Nephron progenitor cell (in vitro differentiated cells): Measurements from ENCODE around the gene SDK1.

Experiments
- DNase-seq: peaks from one replicate; pipeline ENCODE4 v3.0.0; 2021
- H3K27ac Mint-ChIP-seq: 2 replicates; pipeline ENCODE4 v1.8.0; 2021; ENCODE audit warnings: mild to moderate bottlenecking, moderate library complexity, mixed read lengths
- H3K27me3 Mint-ChIP-seq: 2 replicates; pipeline ENCODE4 v1.8.0; 2021; ENCODE audit warnings: mild to moderate bottlenecking, low read depth, mixed read lengths; ENCODE audit not compliant: poor library complexity
- H3K36me3 Mint-ChIP-seq: 2 replicates; pipeline ENCODE4 v1.8.0; 2021; ENCODE audit warnings: low read depth, mixed read lengths
- H3K4me1 Mint-ChIP-seq: 2 replicates; pipeline ENCODE4 v1.8.0; 2021; ENCODE audit warnings: mixed read lengths
- H3K4me3 Mint-ChIP-seq: 2 replicates; pipeline ENCODE4 v1.8.0; 2021; ENCODE audit warnings: mild to moderate bottlenecking, moderate library complexity, mixed read lengths
- H3K9me3 Mint-ChIP-seq: 2 replicates; pipeline ENCODE4 v1.8.0; 2021; ENCODE audit warnings: mild to moderate bottlenecking, moderate library complexity, mixed read lengths
- CTCF ChIP-seq: fragments of 200-600 bp; sonication (generic); IDR thresholded peaks from 2 replicates; pipeline ENCODE4 v1.5.0; 2021; ENCODE audit warnings: antibody characterized with exemption

SDK1 gene

GRCh38 chr7:3683546-3684539, 382.8 kb downstream of the SDK1 start:
- Mint-ChIP-seq H3K27me3 (peaks cover 4% of the 10 kb centered on the region), H3K9me3 (peaks cover 18% of the 10 kb centered on the region), H3K27ac (no peak overlapping the region)

GRCh38 chr7:3688071-3688470, 387.0 kb downstream of the SDK1 start:
- H3K4me3 Mint-ChIP-seq: no peak overlapping the region
- H3K27ac Mint-ChIP-seq: peak overlapping the region; percentile 69
- H3K36me3 Mint-ChIP-seq: peaks cover 5% of the 10 kb centered on the region
- peaks cover 30% of the 10 kb centered on the region for H3K9me3 Mint-ChIP-seq
- H3K4me1 Mint-ChIP-seq: peaks cover 19% of the 10 kb centered on the region
- peaks cover 4% of the 10 kb centered on the region for H3K27me3 Mint-ChIP-seq
- DNase-seq: no peak
- TF ChIP-seq CTCF: no peak

More at GRCh38 chr7:3683546-3684539, 382.8 kb downstream of the SDK1 start:
- H3K4me1 Mint-ChIP-seq: peaks cover 28% of the 10 kb centered on the region
- TF ChIP-seq CTCF: no peak
- DNase-seq: no peak
- H3K36me3 Mint-ChIP-seq: no peaks in the 10 kb centered on the region
- H3K4me3 Mint-ChIP-seq: no peak overlapping the region

GRCh38 chr7:3688842-3689241, 387.8 kb downstream of the SDK1 start:
- Mint-ChIP-seq H3K4me3 (no peak overlapping the region), H3K36me3 (peaks cover 5% of the 10 kb centered on the region), H3K9me3 (peaks cover 30% of the 10 kb centered on the region), H3K4me1 (peaks cover 18% of the 10 kb centered on the region), H3K27ac (no peak overlapping the region), H3K27me3 (peaks cover 4% of the 10 kb centered on the region)
- no peak for TF ChIP-seq CTCF
- no peak for DNase-seq

- Mint-ChIP-seq H3K9me3 (peaks cover 28% of the 10 kb centered on the region), H3K27ac (no peak overlapping the region), H3K36me3 (peaks cover 5% of the 10 kb centered on the region), H3K4me3 (no peak overlapping the region), H3K4me1 (peaks cover 15% of the 10 kb centered on the region), H3K27me3 (no peaks in the 10 kb centered on the region)
- no peak for TF ChIP-seq CTCF
- no peak for DNase-seq
These were observed 390.6 kb downstream of the SDK1 start for GRCh38 chr7:3691478-3692158.

- DNase-seq: no peak
- Mint-ChIP-seq H3K27ac (no peak overlapping the region), H3K27me3 (no peaks in the 10 kb centered on the region), H3K4me3 (no peak overlapping the region), H3K4me1 (peaks cover 4% of the 10 kb centered on the region), H3K36me3 (no peaks in the 10 kb centered on the region), H3K9me3 (no peaks in the 10 kb centered on the region)
- no peak for TF ChIP-seq CTCF
These were observed 394.6 kb downstream of the SDK1 start for GRCh38 chr7:3695602-3696001.
